Vagina (tissue), 2 donors: Measurements from ENCODE around the gene LRRC56. TPM values are rescaled to one million over a fixed set of nuclear protein-coding genes. Genes with fewer than 3 reads are reported as not detected.

Experiments
- DNase-seq, 2 donors: peaks; one replicate each; pipeline ENCODE4 v3.0.0-alpha.2; 2017; ENCODE audit errors: extremely low spot score in 2 of 2
- H3K27ac ChIP-seq: fragments of 200-600 bp; sonication (generic); one replicate; pipeline ENCODE4 v1.5.1; 2019
- H3K27me3 ChIP-seq: fragments of 200-600 bp; sonication (generic); one replicate; pipeline ENCODE4 v1.5.1; 2019
- H3K36me3 ChIP-seq, 2 donors: fragments of 200-600 bp; sonication (generic); one replicate each; pipeline ENCODE4 v1.5.1; 2017 to 2019
- H3K4me1 ChIP-seq: fragments of 200-600 bp; sonication (generic); one replicate; pipeline ENCODE4 v1.5.1; 2019
- H3K4me3 ChIP-seq, 2 donors: fragments of 200-600 bp; sonication (generic); 1 replicate in 1 of 2; 2 replicates in 1 of 2; pipeline ENCODE4 v1.5.1; 2016 to 2019
- H3K9me3 ChIP-seq: fragments of 200-600 bp; sonication (generic); one replicate; pipeline ENCODE4 v1.5.1; 2019
- POLR2A ChIP-seq, 2 donors: fragments of 450-650 bp; IDR thresholded peaks; one replicate each; pipeline ENCODE4 v1.6.1; 2017; ENCODE audit warnings: antibody characterized with exemption in 2 of 2, mild to moderate bottlenecking in 2 of 2, moderate library complexity in 2 of 2
- POLR2AphosphoS5 ChIP-seq, 2 donors: sonication (generic); formaldehyde crosslinking; IDR thresholded peaks; one replicate each; pipeline ENCODE4 v1.9.0; 2017; ENCODE audit warnings: antibody characterized with exemption in 2 of 2, mild to moderate bottlenecking in 2 of 2, low read depth in 1 of 2; ENCODE audit not compliant: insufficient read depth in 1 of 2
- intact Hi-C: fragments of 100-400 bp; cut with DNase I; formaldehyde crosslinking; loops from one replicate; pipeline ENCODE4 v1.15.1; 2023
- total RNA-seq: library from RNA; depleted of rRNA; stranded (reverse); fragments of >200 nt; gene quantifications from one replicate; pipeline ENCODE4 v1.2.3, GENCODE V29; 2016
- TF ChIP-seq, protein P1 (sequence below), 3 experiments: fragments of 450-650 bp in 2 of 3; fragments of 200-600 bp in 1 of 3; sonication (generic) in 1 of 3; IDR thresholded peaks; one replicate each; pipeline ENCODE4 v1.5.1; 2017 to 2019; ENCODE audit warnings: antibody characterized with exemption in 3 of 3, mild to moderate bottlenecking in 2 of 3, moderate library complexity in 2 of 3

LRRC56 gene
- total RNA-seq, 1 donor from 2014 or later, result 0.49 TPM

DNA sequence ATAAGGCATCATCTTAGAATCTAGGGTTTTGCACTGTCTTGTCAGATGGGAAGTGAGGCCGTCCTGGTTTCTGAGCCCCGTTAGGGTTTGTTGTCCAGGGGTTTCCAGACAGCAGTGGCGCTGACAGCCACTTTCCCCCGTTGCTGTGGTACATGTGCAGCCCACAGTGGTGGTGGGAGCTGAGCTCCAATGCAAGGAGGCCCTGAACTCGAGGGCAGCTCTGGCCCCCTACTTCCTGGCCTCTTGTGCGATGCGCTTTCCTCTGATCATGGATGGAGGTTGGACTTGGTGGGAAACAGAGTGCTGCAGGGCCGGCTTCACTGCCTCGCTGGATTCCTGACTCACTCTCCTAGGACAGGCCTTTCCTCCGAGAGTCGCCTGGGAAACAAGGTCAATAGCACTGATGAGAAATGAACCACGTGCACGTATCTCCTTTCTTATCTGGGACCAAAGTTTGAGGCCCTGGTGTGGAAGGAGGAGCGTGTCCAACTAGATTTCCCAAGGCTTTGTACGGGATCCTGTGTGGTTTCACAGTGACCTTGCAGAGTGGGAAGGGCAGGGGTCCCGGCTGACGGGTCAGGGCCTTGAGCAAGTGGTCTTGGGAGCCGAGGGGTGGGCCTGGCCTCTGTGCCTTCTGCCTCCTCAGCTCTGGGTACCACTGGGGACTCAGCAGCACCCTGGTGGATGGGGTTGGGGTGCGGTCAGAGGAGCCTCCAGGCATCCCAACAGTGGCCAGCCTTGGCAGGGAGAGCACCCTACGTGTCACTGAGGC lies 42.7 kb downstream of the LRRC56 start:
- H3K27ac ChIP-seq, result no peak overlapping the region
- no peaks in the 10 kb centered on the region for H3K9me3 ChIP-seq
- H3K36me3 ChIP-seq, result peaks cover 0 to 21% of the 10 kb centered on the region in 2 donors
- H3K4me3 ChIP-seq, result no peak overlapping the region
- intact Hi-C loops, result no loop called here
- no peak for DNase-seq
- H3K27me3 ChIP-seq, result no peaks in the 10 kb centered on the region
- peaks cover 45% of the 10 kb centered on the region for H3K4me1 ChIP-seq
- TF ChIP-seq, protein P1, sequence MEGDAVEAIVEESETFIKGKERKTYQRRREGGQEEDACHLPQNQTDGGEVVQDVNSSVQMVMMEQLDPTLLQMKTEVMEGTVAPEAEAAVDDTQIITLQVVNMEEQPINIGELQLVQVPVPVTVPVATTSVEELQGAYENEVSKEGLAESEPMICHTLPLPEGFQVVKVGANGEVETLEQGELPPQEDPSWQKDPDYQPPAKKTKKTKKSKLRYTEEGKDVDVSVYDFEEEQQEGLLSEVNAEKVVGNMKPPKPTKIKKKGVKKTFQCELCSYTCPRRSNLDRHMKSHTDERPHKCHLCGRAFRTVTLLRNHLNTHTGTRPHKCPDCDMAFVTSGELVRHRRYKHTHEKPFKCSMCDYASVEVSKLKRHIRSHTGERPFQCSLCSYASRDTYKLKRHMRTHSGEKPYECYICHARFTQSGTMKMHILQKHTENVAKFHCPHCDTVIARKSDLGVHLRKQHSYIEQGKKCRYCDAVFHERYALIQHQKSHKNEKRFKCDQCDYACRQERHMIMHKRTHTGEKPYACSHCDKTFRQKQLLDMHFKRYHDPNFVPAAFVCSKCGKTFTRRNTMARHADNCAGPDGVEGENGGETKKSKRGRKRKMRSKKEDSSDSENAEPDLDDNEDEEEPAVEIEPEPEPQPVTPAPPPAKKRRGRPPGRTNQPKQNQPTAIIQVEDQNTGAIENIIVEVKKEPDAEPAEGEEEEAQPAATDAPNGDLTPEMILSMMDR (IDR thresholded peaks at IDR 0.05), result no peak
- TF ChIP-seq POLR2AphosphoS5 (IDR thresholded peaks at IDR 0.05; ENCODE audit: insufficient read depth in 1 of 2, low read depth in 1 of 2) (no peak), POLR2A (IDR thresholded peaks at IDR 0.05) (no peak)

DNA sequence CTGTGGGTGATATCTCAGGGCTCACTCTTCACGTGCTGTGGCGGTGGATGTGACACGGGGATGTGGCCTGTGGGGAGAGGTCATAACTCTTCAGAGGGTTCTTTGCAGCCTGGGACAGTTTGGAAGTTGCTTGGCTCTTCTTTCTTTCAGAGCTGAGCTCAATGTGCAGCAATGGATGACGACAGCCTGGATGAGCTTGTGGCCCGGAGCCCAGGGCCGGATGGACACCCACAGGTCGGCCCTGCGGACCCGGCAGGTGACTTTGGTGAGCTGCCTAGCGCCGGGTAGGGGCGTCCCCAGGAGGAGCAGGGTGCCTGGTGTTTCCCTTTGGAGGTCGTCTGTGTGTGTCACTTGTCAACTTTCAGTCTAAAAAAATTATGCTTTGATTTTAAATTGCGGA lies 44.0 kb downstream of the LRRC56 start:
- TF ChIP-seq POLR2A (IDR thresholded peaks at IDR 0.05) (no peak), POLR2AphosphoS5 (IDR thresholded peaks at IDR 0.05; ENCODE audit: insufficient read depth in 1 of 2, low read depth in 1 of 2) (no peak)
- Histone ChIP-seq H3K4me1 (peaks cover 39% of the 10 kb centered on the region), H3K27me3 (no peaks in the 10 kb centered on the region), H3K4me3 (no peak overlapping the region), H3K27ac (no peak overlapping the region), H3K36me3 (peaks cover 0 to 23% of the 10 kb centered on the region in 2 donors), H3K9me3 (no peaks in the 10 kb centered on the region)
- intact Hi-C loops, result no loop called here
- no peak for DNase-seq

DNA sequence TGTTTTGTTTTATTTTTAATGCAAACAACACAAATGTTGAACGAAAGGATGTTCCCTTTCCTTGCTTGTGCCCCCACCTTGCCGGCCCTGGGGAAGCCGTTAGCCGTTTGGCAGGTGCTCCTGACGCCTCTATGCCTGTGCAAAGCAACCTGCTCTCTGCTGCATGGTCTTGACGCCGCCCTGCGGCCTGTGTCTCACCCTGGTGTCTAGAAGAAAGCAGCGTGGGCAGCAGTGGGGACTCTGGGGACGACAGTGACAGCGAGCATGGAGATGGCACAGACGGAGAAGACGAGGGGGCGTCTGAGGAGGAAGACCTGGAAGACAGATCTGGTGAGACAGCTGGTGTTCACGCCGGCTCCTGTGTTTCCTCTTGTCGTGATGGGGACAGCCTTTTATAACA lies 44.4 kb downstream of the LRRC56 start:
- H3K27ac ChIP-seq, result no peak overlapping the region
- H3K9me3 ChIP-seq, result no peaks in the 10 kb centered on the region
- H3K27me3 ChIP-seq, result no peaks in the 10 kb centered on the region
- H3K4me3 ChIP-seq, result no peak overlapping the region
- H3K4me1 ChIP-seq, result peaks cover 39% of the 10 kb centered on the region
- H3K36me3 ChIP-seq, result peaks cover 0 to 28% of the 10 kb centered on the region in 2 donors
- DNase-seq, result no peak
- intact Hi-C loops, result no loop called here
- TF ChIP-seq, protein P1 (IDR thresholded peaks at IDR 0.05), result no peak
- TF ChIP-seq POLR2A (IDR thresholded peaks at IDR 0.05) (no peak), POLR2AphosphoS5 (IDR thresholded peaks at IDR 0.05; ENCODE audit: insufficient read depth in 1 of 2, low read depth in 1 of 2) (no peak)

DNA sequence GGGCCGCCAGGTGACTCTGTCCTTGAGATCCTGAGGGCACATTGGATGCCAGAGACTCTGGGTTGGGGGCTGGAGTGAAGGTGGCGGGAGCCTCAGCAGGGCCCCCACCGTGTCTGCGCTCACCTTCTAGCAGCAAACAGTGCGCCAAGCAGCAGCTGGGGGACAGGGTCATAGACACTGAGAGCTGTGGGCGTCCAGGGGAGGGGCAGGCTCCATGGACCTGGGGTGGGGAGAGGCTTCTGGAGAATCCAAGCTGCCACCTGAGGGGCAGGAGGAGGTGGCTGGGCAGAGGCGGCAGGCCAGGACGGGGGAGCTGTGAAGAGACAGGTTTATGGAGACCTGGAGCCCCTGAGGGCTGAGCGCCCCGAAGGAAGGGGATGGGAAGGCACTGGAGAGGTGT lies 47.0 kb downstream of the LRRC56 start:
- peaks cover 0 to 53% of the 10 kb centered on the region in 2 donors for H3K36me3 ChIP-seq
- intact Hi-C loops, result no loop called here

DNA sequence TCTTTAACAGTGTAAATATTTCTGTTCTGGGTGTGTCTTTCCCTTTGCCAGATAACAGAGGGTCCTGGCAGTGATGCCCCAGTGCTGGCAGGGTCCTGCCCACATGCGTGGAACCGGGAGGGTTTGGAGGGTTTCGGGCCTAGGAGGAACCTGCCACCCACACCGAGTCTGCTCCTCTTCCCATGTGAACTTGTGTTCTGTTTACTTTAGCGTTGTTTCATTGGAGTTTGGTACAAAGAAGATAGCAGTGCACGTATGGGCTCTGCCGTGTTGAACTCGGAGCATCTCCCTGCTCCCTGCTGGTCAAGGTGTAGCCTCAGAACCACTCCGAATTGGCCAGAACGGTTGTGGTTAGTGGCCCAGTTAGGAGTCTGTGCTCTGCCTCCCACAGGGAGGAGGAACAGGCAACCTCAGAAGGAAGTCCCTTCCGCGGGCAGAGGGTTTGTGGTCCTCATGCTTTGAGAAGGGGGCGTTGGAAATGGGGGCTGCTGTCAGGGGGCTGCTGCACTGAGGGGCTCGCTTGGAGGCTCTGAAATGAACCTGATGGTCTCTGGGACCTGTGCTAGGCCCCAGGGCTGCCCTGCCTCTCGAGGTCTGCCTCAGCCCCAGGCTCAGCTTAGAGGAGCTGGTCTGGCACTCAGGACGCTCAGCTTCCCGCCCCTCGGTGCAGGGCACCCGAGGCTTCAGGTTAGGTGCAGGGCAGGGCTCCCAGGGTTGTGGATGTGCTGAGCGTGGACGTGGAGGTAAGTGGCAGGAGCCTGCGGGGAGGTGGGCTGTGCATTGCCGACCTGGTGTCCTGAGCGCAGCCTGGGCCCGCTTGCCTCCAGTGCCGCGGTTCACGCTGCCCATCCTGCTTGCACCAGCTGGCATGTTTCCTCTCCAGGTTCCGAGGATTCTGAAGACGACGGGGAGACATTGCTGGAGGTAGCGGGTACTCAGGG lies 49.3 kb downstream of the LRRC56 start:
- H3K4me1 ChIP-seq, result no peaks in the 10 kb centered on the region
- TF ChIP-seq, protein P1 (IDR thresholded peaks at IDR 0.05), result no peak
- TF ChIP-seq POLR2AphosphoS5 (IDR thresholded peaks at IDR 0.05; ENCODE audit: insufficient read depth in 1 of 2, low read depth in 1 of 2) (no peak), POLR2A (IDR thresholded peaks at IDR 0.05) (no peak)

More for the DNA sequence above, 47.0 kb downstream of the LRRC56 start:
- TF ChIP-seq POLR2AphosphoS5 (IDR thresholded peaks at IDR 0.05; ENCODE audit: insufficient read depth in 1 of 2, low read depth in 1 of 2) (no peak), POLR2A (IDR thresholded peaks at IDR 0.05) (no peak)
- TF ChIP-seq, protein P1 (IDR thresholded peaks at IDR 0.05), result no peak
- Histone ChIP-seq H3K4me3 (no peak overlapping the region), H3K27me3 (no peaks in the 10 kb centered on the region), H3K9me3 (no peaks in the 10 kb centered on the region), H3K4me1 (peaks cover 15% of the 10 kb centered on the region), H3K27ac (no peak overlapping the region)
- DNase-seq, result no peak

More for the DNA sequence above, 49.3 kb downstream of the LRRC56 start:
- Histone ChIP-seq H3K9me3 (no peaks in the 10 kb centered on the region), H3K4me3 (no peak overlapping the region), H3K27me3 (no peaks in the 10 kb centered on the region), H3K36me3 (peaks cover 0 to 71% of the 10 kb centered on the region in 2 donors), H3K27ac (no peak overlapping the region)
- intact Hi-C loops, result no loop called here
- no peak for DNase-seq
